Activated B cell treated with CpG ODN at 0.5 μM for 24 hours (primary cell): ENCODE data around the gene ANO2. TPM values are rescaled to one million over a fixed set of nuclear protein-coding genes. Genes with fewer than 3 reads are reported as not detected.

ENCODE experiments used
- ATAC-seq: fragments of 200-7000 bp; cut with Tn5 transposase; one replicate; pipeline ENCODE4 v1.10.0; 2021; ENCODE audit warnings: low read depth, mild to moderate bottlenecking, moderate library complexity
- CTCF ChIA-PET: fragments of 350-600 bp; sonication (Branson Sonifier 250); formaldehyde crosslinking; loops from one replicate; lab custom pipeline; 2021; ENCODE audit warnings: antibody characterized with exemption; lab: Charles Lee
- POLR2A ChIA-PET: fragments of 350-600 bp; sonication (Branson Sonifier 250); formaldehyde crosslinking; loops from one replicate; lab custom pipeline; 2021; ENCODE audit warnings: antibody characterized with exemption; lab: Charles Lee
- DNase-seq: peaks from one replicate; pipeline ENCODE4 v3.0.0; 2022
- H3K27ac Mint-ChIP-seq: one replicate; pipeline ENCODE4 v1.8.0; 2020; ENCODE audit warnings: mixed read lengths
- H3K27me3 Mint-ChIP-seq: one replicate; pipeline ENCODE4 v1.8.0; 2021; ENCODE audit warnings: mixed read lengths
- H3K36me3 Mint-ChIP-seq: one replicate; pipeline ENCODE4 v1.8.0; 2021; ENCODE audit warnings: low read depth, mixed read lengths
- H3K4me1 Mint-ChIP-seq: one replicate; pipeline ENCODE4 v1.8.0; 2021; ENCODE audit warnings: mixed read lengths
- H3K4me3 Mint-ChIP-seq: one replicate; pipeline ENCODE4 v1.8.0; 2020; ENCODE audit warnings: mild to moderate bottlenecking, mixed read lengths
- H3K9me3 Mint-ChIP-seq: one replicate; pipeline ENCODE4 v1.8.0; 2020; ENCODE audit warnings: mixed read lengths
- CTCF ChIP-seq: fragments of 200-600 bp; IDR thresholded peaks from one replicate; pipeline ENCODE4 v1.8.0; 2022; ENCODE audit warnings: antibody characterized with exemption, mild to moderate bottlenecking
- intact Hi-C: fragments of 100-400 bp; cut with micrococcal nuclease; formaldehyde crosslinking; loops from one replicate; pipeline ENCODE4 v1.15.1; 2024
- total RNA-seq: library from RNA; stranded (reverse); gene quantifications from 2 replicates; pipeline ENCODE4 v1.2.3, GENCODE V29; 2022

Gene ANO2
- total RNA-seq, 1 donor from 2014 or later, result not detected

GRCh38 chr12:5865397-5865796 is 79.7 kb downstream of the ANO2 start:
- TF ChIP-seq CTCF, result no peak
- intact Hi-C loops, result no loop called here
- CTCF ChIA-PET, result no interaction called here
- no peak overlapping the region for H3K27ac Mint-ChIP-seq
- no peak overlapping the region for H3K4me3 Mint-ChIP-seq
- ATAC-seq (no peak), DNase-seq (no peak)
- H3K36me3 Mint-ChIP-seq, result no peaks in the 10 kb centered on the region
- H3K4me1 Mint-ChIP-seq, result no peaks in the 10 kb centered on the region
- no peaks in the 10 kb centered on the region for H3K9me3 Mint-ChIP-seq
- POLR2A ChIA-PET, result no interaction called here
- H3K27me3 Mint-ChIP-seq, result no peaks in the 10 kb centered on the region

- Mint-ChIP-seq H3K36me3 (no peaks in the 10 kb centered on the region), H3K4me3 (no peak overlapping the region), H3K27me3 (no peaks in the 10 kb centered on the region), H3K27ac (no peak overlapping the region), H3K9me3 (no peaks in the 10 kb centered on the region), H3K4me1 (no peaks in the 10 kb centered on the region)
- no peak for TF ChIP-seq CTCF
- ATAC-seq (no peak), DNase-seq (no peak)
- intact Hi-C loops, result no loop called here
- CTCF ChIA-PET, result no interaction called here
- POLR2A ChIA-PET, result no interaction called here
These were observed 80.1 kb downstream of the ANO2 start for GRCh38 chr12:5864972-5865371.

GRCh38 chr12:5864301-5864700 is 80.8 kb downstream of the ANO2 start:
- Mint-ChIP-seq H3K9me3 (no peaks in the 10 kb centered on the region), H3K4me3 (no peak overlapping the region), H3K27me3 (no peaks in the 10 kb centered on the region), H3K36me3 (no peaks in the 10 kb centered on the region), H3K27ac (no peak overlapping the region), H3K4me1 (no peaks in the 10 kb centered on the region)
- no peak for ATAC-seq
- intact Hi-C loops, result no loop called here
- no peak for TF ChIP-seq CTCF
- ChIA-PET POLR2A (no interaction called here), CTCF (no interaction called here)
- DNase-seq, result no peak

GRCh38 chr12:5861416-5861815 is 83.6 kb downstream of the ANO2 start:
- ChIA-PET POLR2A (no interaction called here), CTCF (no interaction called here)
- no peak overlapping the region for H3K27ac Mint-ChIP-seq
- no peaks in the 10 kb centered on the region for H3K4me1 Mint-ChIP-seq
- intact Hi-C loops, result no loop called here
- no peak for TF ChIP-seq CTCF
- peaks cover 2% of the 10 kb centered on the region for H3K27me3 Mint-ChIP-seq
- no peak for ATAC-seq
- no peak for DNase-seq
- H3K9me3 Mint-ChIP-seq, result no peaks in the 10 kb centered on the region
- no peak overlapping the region for H3K4me3 Mint-ChIP-seq
- no peaks in the 10 kb centered on the region for H3K36me3 Mint-ChIP-seq

- peaks cover 2% of the 10 kb centered on the region for H3K27me3 Mint-ChIP-seq
- no peaks in the 10 kb centered on the region for H3K4me1 Mint-ChIP-seq
- intact Hi-C loops, result no loop called here
- H3K4me3 Mint-ChIP-seq, result no peak overlapping the region
- ATAC-seq (no peak), DNase-seq (no peak)
- CTCF ChIA-PET, result no interaction called here
- TF ChIP-seq CTCF, result no peak
- H3K36me3 Mint-ChIP-seq, result no peaks in the 10 kb centered on the region
- POLR2A ChIA-PET, result no interaction called here
- H3K9me3 Mint-ChIP-seq, result no peaks in the 10 kb centered on the region
- no peak overlapping the region for H3K27ac Mint-ChIP-seq
These were observed 88.4 kb downstream of the ANO2 start for GRCh38 chr12:5856692-5857091.
